Measurements from ENCODE around the gene TBL1XR1. TPM values are rescaled to one million over a fixed set of nuclear protein-coding genes. Genes with fewer than 3 reads are reported as not detected.

Gene TBL1XR1
- total RNA-seq, 1 donor from 2014 or later: 156 TPM

DNA sequence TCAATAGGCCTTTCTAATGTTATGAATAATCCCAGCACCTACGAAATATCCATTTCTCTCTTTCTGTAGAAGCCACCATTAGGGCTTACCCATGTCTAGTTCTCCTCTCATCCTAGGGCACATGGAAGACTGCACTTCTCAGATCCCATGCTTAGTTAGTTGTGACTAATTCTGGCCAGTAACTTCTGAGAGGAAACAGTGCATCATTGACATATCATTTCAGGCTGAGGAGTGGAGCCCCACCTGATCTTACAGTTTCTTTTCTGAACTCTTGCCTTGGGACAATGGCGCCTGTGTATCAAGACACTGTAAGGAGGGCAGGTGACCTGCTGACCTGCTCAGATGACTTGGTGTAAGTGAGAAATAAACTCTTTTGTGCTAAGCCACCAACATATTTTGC is 39.4 kb upstream of the TBL1XR1 start:
- no peaks in the 10 kb centered on the region for H3K9me3 ChIP-seq
- no peaks in the 10 kb centered on the region for H3K27me3 ChIP-seq
- H3K4me3 ChIP-seq: no peak overlapping the region
- no peaks in the 10 kb centered on the region for H3K4me1 ChIP-seq
- intact Hi-C loops (cut with DNase I): no loop called here
- DNase-seq: no peak
- TF ChIP-seq, protein P1, sequence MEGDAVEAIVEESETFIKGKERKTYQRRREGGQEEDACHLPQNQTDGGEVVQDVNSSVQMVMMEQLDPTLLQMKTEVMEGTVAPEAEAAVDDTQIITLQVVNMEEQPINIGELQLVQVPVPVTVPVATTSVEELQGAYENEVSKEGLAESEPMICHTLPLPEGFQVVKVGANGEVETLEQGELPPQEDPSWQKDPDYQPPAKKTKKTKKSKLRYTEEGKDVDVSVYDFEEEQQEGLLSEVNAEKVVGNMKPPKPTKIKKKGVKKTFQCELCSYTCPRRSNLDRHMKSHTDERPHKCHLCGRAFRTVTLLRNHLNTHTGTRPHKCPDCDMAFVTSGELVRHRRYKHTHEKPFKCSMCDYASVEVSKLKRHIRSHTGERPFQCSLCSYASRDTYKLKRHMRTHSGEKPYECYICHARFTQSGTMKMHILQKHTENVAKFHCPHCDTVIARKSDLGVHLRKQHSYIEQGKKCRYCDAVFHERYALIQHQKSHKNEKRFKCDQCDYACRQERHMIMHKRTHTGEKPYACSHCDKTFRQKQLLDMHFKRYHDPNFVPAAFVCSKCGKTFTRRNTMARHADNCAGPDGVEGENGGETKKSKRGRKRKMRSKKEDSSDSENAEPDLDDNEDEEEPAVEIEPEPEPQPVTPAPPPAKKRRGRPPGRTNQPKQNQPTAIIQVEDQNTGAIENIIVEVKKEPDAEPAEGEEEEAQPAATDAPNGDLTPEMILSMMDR (IDR thresholded peaks at IDR 0.05): no peak
- no peak for ATAC-seq
- no peak overlapping the region for H3K27ac ChIP-seq
- no peaks in the 10 kb centered on the region for H3K36me3 ChIP-seq

DNA sequence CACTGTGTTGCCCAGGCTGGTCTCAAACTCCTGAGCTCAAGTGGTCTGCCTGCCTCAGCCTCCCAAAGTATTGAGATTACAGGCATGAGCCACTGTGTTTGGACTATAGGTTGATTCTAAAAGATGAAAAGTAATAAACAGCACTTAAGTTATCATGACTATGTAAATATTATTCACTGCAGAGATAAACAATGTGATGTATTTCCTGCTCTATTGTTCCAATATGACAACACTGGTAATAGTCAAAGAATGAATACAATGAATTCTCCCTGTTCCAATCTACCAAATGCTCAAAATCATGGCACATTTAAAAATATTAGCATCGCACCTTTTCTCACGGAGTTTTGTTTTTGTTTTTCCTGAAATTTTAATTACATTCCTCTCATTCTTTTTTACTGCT is 36.8 kb upstream of the TBL1XR1 start:
- ATAC-seq (no peak), DNase-seq (no peak)
- Histone ChIP-seq H3K4me1 (no peaks in the 10 kb centered on the region), H3K27ac (no peak overlapping the region), H3K9me3 (no peaks in the 10 kb centered on the region), H3K27me3 (no peaks in the 10 kb centered on the region), H3K4me3 (no peak overlapping the region), H3K36me3 (no peaks in the 10 kb centered on the region)
- intact Hi-C loops (cut with DNase I): no loop called here
- TF ChIP-seq, protein P1 (IDR thresholded peaks at IDR 0.05): no peak

DNA sequence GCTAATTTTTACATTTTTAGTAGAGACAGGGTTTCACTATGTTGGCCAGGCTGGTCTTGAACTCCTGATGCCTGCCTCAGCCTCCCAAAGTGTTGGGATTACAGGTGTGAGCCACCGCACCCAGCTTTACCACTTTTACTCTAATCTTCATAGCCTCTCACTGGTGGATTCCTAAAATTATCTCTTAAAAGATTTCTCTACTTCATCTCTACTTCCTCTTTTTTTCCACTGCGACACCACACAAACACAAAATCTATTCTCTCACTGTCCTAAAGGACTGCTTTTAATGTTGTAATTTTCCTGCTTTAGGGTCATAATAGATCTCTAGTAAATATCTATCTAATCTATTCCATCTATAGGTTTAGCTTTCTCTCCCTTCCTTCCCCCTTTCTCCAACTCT is 34.0 kb upstream of the TBL1XR1 start:
- intact Hi-C loops (cut with DNase I): no loop called here
- DNase-seq (no peak), ATAC-seq (no peak)
- Histone ChIP-seq H3K27ac (no peak overlapping the region), H3K4me1 (no peaks in the 10 kb centered on the region), H3K36me3 (no peaks in the 10 kb centered on the region), H3K9me3 (no peaks in the 10 kb centered on the region), H3K27me3 (no peaks in the 10 kb centered on the region), H3K4me3 (no peak overlapping the region)
- TF ChIP-seq, protein P1 (IDR thresholded peaks at IDR 0.05): no peak

- Histone ChIP-seq H3K27me3 (no peaks in the 10 kb centered on the region), H3K36me3 (no peaks in the 10 kb centered on the region), H3K4me1 (no peaks in the 10 kb centered on the region), H3K9me3 (no peaks in the 10 kb centered on the region), H3K4me3 (no peak overlapping the region), H3K27ac (no peak overlapping the region)
- no peak for ATAC-seq
- intact Hi-C loops (cut with DNase I): no loop called here
- no peak for DNase-seq
- TF ChIP-seq, protein P1 (IDR thresholded peaks at IDR 0.05): no peak
Observed at GRCh38 chr3:177230641-177231040, 33.4 kb upstream of the TBL1XR1 start.

DNA sequence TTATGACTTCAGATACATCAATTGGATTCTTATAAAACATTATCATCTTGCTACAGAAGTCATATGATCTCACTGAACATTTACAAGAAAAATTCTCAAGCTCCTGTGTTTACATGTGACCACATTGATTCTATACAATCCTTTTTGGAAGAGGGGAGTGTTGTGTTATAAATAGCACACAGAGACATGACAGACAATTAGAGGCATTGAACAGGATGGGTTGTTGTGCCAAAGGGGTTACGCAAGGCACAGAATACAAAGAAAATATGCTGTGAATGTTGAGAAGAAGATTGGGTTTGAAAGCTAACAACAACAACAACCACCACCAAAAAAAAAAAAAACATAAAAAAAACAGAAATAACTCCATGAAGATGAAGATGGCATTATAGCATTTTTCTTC is 32.5 kb upstream of the TBL1XR1 start:
- Histone ChIP-seq H3K27ac (no peak overlapping the region), H3K4me1 (no peaks in the 10 kb centered on the region), H3K36me3 (no peaks in the 10 kb centered on the region), H3K27me3 (no peaks in the 10 kb centered on the region), H3K9me3 (no peaks in the 10 kb centered on the region), H3K4me3 (no peak overlapping the region)
- intact Hi-C loops (cut with DNase I): loop anchor here (10.0 kb wide), 1 partner anchor 1005 kb away; no protein-coding TSS in a partner anchor
- TF ChIP-seq, protein P1 (IDR thresholded peaks at IDR 0.05): no peak
- no peak for ATAC-seq
- no peak for DNase-seq

GRCh38 chr3:177228601-177229190 is 31.4 kb upstream of the TBL1XR1 start:
- Histone ChIP-seq H3K9me3 (no peaks in the 10 kb centered on the region), H3K36me3 (no peaks in the 10 kb centered on the region), H3K4me1 (no peaks in the 10 kb centered on the region), H3K27me3 (no peaks in the 10 kb centered on the region), H3K4me3 (no peak overlapping the region), H3K27ac (no peak overlapping the region)
- no peak for DNase-seq
- no peak for ATAC-seq
- intact Hi-C loops (cut with DNase I): loop anchor here (10.0 kb wide), 1 partner anchor 1006 kb away; no protein-coding TSS in a partner anchor
- TF ChIP-seq, protein P1 (IDR thresholded peaks at IDR 0.05): no peak
